WTC11 (cell line): ENCODE results near the gene POM121L2. TPM values are rescaled to one million over a fixed set of nuclear protein-coding genes. Genes with fewer than 3 reads are reported as not detected.
A peak's percentile ranks its signal among the peaks of the same experiment; 100 is the strongest.

Experiments
- ATAC-seq: fragments of 200-7000 bp; cut with Tn5 transposase; 2 replicates; pipeline ENCODE4 v1.10.0; 2021; ENCODE audit warnings: mild to moderate bottlenecking, moderate library complexity
- CTCF ChIA-PET: fragments of 300-600 bp; sonication (Branson Sonifier 250); formaldehyde crosslinking; loops from one replicate; lab custom pipeline; 2021; ENCODE audit warnings: antibody characterized with exemption; lab: Charles Lee
- POLR2A ChIA-PET: fragments of 350-600 bp; sonication (Branson Sonifier 250); formaldehyde crosslinking; loops from one replicate; lab custom pipeline; 2021; ENCODE audit warnings: antibody characterized with exemption; lab: Charles Lee
- DNase-seq: peaks from one replicate; pipeline ENCODE4 v3.0.0; 2021; ENCODE audit warnings: low spot score
- H3K27ac Mint-ChIP-seq: 2 replicates; pipeline ENCODE4 v1.8.0; 2021; ENCODE audit warnings: mixed read lengths
- H3K27me3 Mint-ChIP-seq: 2 replicates; pipeline ENCODE4 v1.8.0; 2021; ENCODE audit warnings: low read depth, mild to moderate bottlenecking, moderate library complexity, mixed read lengths
- H3K36me3 Mint-ChIP-seq: 2 replicates; pipeline ENCODE4 v1.8.0; 2021; ENCODE audit warnings: mixed read lengths
- H3K4me1 Mint-ChIP-seq: 2 replicates; pipeline ENCODE4 v1.8.0; 2022; ENCODE audit warnings: mixed read lengths
- H3K4me3 Mint-ChIP-seq: 2 replicates; pipeline ENCODE4 v1.8.0; 2021; ENCODE audit warnings: mild to moderate bottlenecking, moderate library complexity, mixed read lengths
- H3K9me3 Mint-ChIP-seq: 2 replicates; pipeline ENCODE4 v1.8.0; 2021; ENCODE audit warnings: mixed read lengths
- CREB1 ChIP-seq: sonication (generic); formaldehyde crosslinking; IDR thresholded peaks from 2 replicates; pipeline ENCODE4 v1.8.0; 2023; ENCODE audit warnings: mild to moderate bottlenecking, missing genetic modification reagents
- EMX1 ChIP-seq: fragments of 250-450 bp; sonication (Bioruptor Pico); IDR thresholded peaks from 2 replicates; pipeline ENCODE4 v1.8.0; 2021; ENCODE audit warnings: mild to moderate bottlenecking
- ESRRA ChIP-seq: sonication (generic); formaldehyde crosslinking; IDR thresholded peaks from 2 replicates; pipeline ENCODE4 v1.8.1; 2022; ENCODE audit warnings: mild to moderate bottlenecking, missing genetic modification reagents, borderline replicate concordance
- ETV6 ChIP-seq: sonication (generic); formaldehyde crosslinking; IDR thresholded peaks from 2 replicates; pipeline ENCODE4 v1.8.1; 2022; ENCODE audit warnings: mild to moderate bottlenecking, missing genetic modification reagents
- FOXJ3 ChIP-seq: sonication (generic); formaldehyde crosslinking; IDR thresholded peaks from 2 replicates; pipeline ENCODE4 v1.9.0; 2021; ENCODE audit warnings: missing genetic modification reagents, mild to moderate bottlenecking, borderline replicate concordance
- MYBL2 ChIP-seq: sonication (generic); formaldehyde crosslinking; IDR thresholded peaks from 2 replicates; pipeline ENCODE4 v1.8.1; 2023; ENCODE audit warnings: mild to moderate bottlenecking, moderate library complexity, missing genetic modification reagents
- NFATC4 ChIP-seq: fragments of 250-450 bp; sonication (Bioruptor Pico); IDR thresholded peaks from 2 replicates; pipeline ENCODE4 v1.9.0; 2021; ENCODE audit warnings: mild to moderate bottlenecking
- ZNF138 ChIP-seq: sonication (generic); formaldehyde crosslinking; conservative IDR thresholded peaks from 2 replicates; pipeline ENCODE4 v1.8.1; 2022; ENCODE audit warnings: mild to moderate bottlenecking, moderate library complexity, missing genetic modification reagents
- ZNF219 ChIP-seq: sonication (generic); formaldehyde crosslinking; IDR thresholded peaks from 2 replicates; pipeline ENCODE4 v1.8.0; 2023; ENCODE audit warnings: missing genetic modification reagents, mild to moderate bottlenecking, borderline replicate concordance
- ZNF317 ChIP-seq: sonication (generic); formaldehyde crosslinking; IDR thresholded peaks from 2 replicates; pipeline ENCODE4 v1.8.1; 2023; ENCODE audit warnings: low read depth, mild to moderate bottlenecking, moderate library complexity, missing genetic modification reagents, borderline replicate concordance
- ZNF396 ChIP-seq: fragments of 250-450 bp; sonication (Bioruptor Pico); IDR thresholded peaks from 2 replicates; pipeline ENCODE4 v1.8.0; 2021; ENCODE audit warnings: mild to moderate bottlenecking, moderate library complexity, borderline replicate concordance
- total RNA-seq: library from RNA; stranded (reverse); gene quantifications from 3 replicates; pipeline ENCODE4 v1.2.3, GENCODE V29; 2021
- TF ChIP-seq, protein P1 (sequence below): sonication (generic); formaldehyde crosslinking; IDR thresholded peaks from 2 replicates; pipeline ENCODE4 v1.8.1; 2022; ENCODE audit warnings: mild to moderate bottlenecking, moderate library complexity, missing genetic modification reagents
- TF ChIP-seq, protein P2 (sequence below): sonication (generic); formaldehyde crosslinking; IDR thresholded peaks from 2 replicates; pipeline ENCODE4 v1.8.1; 2022; ENCODE audit warnings: low read depth, missing genetic modification reagents, borderline replicate concordance
- TF ChIP-seq, protein P3 (sequence below): sonication (generic); formaldehyde crosslinking; IDR thresholded peaks from 2 replicates; pipeline ENCODE4 v1.8.0; 2023; ENCODE audit warnings: mild to moderate bottlenecking, missing genetic modification reagents
- TF ChIP-seq, protein P4 (sequence below): sonication (generic); formaldehyde crosslinking; conservative IDR thresholded peaks from 2 replicates; pipeline ENCODE4 v1.8.1; 2022; ENCODE audit warnings: mild to moderate bottlenecking, missing genetic modification reagents
- TF ChIP-seq, protein P5 (sequence below): sonication (generic); formaldehyde crosslinking; IDR thresholded peaks from 2 replicates; pipeline ENCODE4 v1.8.0; 2023; ENCODE audit warnings: missing genetic modification reagents
- TF ChIP-seq, protein P6 (sequence below): sonication (generic); formaldehyde crosslinking; IDR thresholded peaks from 2 replicates; pipeline ENCODE4 v1.8.1; 2023; ENCODE audit warnings: mild to moderate bottlenecking, missing genetic modification reagents, moderate library complexity

POM121L2 gene
- total RNA-seq, 1 experiment from 2014 or later, result 0.13 TPM

DNA sequence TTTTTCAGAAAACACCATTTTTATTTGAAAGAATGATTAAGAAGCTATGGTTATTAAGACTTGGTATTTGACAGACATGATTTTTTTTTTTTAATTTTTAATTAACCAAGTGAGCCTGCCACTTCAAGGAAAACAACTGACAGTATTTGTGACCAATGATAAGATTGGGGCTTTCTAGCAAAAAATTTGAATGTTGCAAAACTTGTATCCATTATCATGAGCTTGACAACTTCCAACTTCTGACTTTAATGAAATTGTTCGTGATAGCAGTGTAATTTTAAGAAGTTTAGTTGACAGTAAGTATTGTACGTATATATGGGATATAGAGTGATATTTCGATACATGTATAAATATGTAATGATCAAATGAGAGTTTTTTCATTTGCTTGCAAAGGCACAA, 21.6 kb upstream of the POM121L2 start:
- Mint-ChIP-seq H3K4me3 (peak overlapping the region; percentile 92), H3K27me3 (no peaks in the 10 kb centered on the region; the same call in 1 of the 2 replicates), H3K36me3 (no peaks in the 10 kb centered on the region), H3K4me1 (peaks cover 15% of the 10 kb centered on the region), H3K9me3 (peaks cover 5% of the 10 kb centered on the region; the same call in 1 of the 2 replicates), H3K27ac (no peak overlapping the region)
- TF ChIP-seq ESRRA (CRISPR knock-in tag) (no peak), ZNF138 (CRISPR knock-in tag) (no peak), CREB1 (CRISPR knock-in tag) (no peak), EMX1 (CRISPR knock-in tag) (no peak), ZNF219 (CRISPR knock-in tag) (no peak), ZNF317 (CRISPR knock-in tag) (no peak), NFATC4 (CRISPR knock-in tag) (no peak), ZNF396 (CRISPR knock-in tag) (no peak), MYBL2 (CRISPR knock-in tag) (no peak), FOXJ3 (no peak), ETV6 (no peak)
- TF ChIP-seq, protein P1, sequence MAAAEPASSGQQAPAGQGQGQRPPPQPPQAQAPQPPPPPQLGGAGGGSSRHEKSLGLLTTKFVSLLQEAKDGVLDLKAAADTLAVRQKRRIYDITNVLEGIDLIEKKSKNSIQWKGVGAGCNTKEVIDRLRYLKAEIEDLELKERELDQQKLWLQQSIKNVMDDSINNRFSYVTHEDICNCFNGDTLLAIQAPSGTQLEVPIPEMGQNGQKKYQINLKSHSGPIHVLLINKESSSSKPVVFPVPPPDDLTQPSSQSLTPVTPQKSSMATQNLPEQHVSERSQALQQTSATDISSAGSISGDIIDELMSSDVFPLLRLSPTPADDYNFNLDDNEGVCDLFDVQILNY (CRISPR knock-in tag), result no peak
- TF ChIP-seq, protein P2, sequence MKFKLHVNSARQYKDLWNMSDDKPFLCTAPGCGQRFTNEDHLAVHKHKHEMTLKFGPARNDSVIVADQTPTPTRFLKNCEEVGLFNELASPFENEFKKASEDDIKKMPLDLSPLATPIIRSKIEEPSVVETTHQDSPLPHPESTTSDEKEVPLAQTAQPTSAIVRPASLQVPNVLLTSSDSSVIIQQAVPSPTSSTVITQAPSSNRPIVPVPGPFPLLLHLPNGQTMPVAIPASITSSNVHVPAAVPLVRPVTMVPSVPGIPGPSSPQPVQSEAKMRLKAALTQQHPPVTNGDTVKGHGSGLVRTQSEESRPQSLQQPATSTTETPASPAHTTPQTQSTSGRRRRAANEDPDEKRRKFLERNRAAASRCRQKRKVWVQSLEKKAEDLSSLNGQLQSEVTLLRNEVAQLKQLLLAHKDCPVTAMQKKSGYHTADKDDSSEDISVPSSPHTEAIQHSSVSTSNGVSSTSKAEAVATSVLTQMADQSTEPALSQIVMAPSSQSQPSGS (CRISPR knock-in tag), result no peak
- TF ChIP-seq, protein P3, sequence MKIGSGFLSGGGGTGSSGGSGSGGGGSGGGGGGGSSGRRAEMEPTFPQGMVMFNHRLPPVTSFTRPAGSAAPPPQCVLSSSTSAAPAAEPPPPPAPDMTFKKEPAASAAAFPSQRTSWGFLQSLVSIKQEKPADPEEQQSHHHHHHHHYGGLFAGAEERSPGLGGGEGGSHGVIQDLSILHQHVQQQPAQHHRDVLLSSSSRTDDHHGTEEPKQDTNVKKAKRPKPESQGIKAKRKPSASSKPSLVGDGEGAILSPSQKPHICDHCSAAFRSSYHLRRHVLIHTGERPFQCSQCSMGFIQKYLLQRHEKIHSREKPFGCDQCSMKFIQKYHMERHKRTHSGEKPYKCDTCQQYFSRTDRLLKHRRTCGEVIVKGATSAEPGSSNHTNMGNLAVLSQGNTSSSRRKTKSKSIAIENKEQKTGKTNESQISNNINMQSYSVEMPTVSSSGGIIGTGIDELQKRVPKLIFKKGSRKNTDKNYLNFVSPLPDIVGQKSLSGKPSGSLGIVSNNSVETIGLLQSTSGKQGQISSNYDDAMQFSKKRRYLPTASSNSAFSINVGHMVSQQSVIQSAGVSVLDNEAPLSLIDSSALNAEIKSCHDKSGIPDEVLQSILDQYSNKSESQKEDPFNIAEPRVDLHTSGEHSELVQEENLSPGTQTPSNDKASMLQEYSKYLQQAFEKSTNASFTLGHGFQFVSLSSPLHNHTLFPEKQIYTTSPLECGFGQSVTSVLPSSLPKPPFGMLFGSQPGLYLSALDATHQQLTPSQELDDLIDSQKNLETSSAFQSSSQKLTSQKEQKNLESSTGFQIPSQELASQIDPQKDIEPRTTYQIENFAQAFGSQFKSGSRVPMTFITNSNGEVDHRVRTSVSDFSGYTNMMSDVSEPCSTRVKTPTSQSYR (CRISPR knock-in tag), result no peak
- TF ChIP-seq, protein P4, sequence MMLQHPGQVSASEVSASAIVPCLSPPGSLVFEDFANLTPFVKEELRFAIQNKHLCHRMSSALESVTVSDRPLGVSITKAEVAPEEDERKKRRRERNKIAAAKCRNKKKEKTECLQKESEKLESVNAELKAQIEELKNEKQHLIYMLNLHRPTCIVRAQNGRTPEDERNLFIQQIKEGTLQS (CRISPR knock-in tag), result no peak
- TF ChIP-seq, protein P5, sequence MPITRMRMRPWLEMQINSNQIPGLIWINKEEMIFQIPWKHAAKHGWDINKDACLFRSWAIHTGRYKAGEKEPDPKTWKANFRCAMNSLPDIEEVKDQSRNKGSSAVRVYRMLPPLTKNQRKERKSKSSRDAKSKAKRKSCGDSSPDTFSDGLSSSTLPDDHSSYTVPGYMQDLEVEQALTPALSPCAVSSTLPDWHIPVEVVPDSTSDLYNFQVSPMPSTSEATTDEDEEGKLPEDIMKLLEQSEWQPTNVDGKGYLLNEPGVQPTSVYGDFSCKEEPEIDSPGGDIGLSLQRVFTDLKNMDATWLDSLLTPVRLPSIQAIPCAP, result no peak
- TF ChIP-seq, protein P6, sequence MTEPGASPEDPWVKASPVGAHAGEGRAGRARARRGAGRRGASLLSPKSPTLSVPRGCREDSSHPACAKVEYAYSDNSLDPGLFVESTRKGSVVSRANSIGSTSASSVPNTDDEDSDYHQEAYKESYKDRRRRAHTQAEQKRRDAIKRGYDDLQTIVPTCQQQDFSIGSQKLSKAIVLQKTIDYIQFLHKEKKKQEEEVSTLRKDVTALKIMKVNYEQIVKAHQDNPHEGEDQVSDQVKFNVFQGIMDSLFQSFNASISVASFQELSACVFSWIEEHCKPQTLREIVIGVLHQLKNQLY, result no peak
- DNase-seq (no peak), ATAC-seq (no peak)
- ChIA-PET CTCF (interaction anchor here (1.4 to 1.6 kb wide), 2 partner anchors 13 to 156 kb away, joined by 3 read pairs; no protein-coding TSS in a partner anchor), POLR2A (no interaction called here)
